GM12872 (cell line): Measurements from ENCODE around the gene CAT.

Experiments used
- CTCF ChIP-seq: IDR thresholded peaks from 3 replicates; pipeline ENCODE4 v1.5.1; 2011; ENCODE audit warnings: low read depth, mild to moderate bottlenecking, low read length, moderate library complexity; ENCODE audit not compliant: insufficient read depth

Gene CAT

DNA sequence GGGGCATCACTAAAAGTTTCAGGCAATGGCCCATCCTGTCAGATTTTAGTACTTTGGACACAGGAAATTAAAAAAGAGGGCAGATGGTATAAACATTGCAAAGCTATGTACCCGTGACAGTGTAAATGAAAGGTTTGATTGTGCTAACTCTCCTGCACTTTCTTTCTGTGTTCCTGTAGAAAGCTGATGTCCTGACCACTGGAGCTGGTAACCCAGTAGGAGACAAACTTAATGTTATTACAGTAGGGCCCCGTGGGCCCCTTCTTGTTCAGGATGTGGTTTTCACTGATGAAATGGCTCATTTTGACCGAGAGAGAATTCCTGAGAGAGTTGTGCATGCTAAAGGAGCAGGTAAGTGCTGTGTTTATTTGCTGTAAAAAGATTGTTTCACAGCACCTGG is 10.3 kb downstream of the CAT start:
- TF ChIP-seq CTCF, result no peak

GRCh38 chr11:34451053-34451452 is 12.3 kb downstream of the CAT start:
- TF ChIP-seq CTCF, result no peak

DNA sequence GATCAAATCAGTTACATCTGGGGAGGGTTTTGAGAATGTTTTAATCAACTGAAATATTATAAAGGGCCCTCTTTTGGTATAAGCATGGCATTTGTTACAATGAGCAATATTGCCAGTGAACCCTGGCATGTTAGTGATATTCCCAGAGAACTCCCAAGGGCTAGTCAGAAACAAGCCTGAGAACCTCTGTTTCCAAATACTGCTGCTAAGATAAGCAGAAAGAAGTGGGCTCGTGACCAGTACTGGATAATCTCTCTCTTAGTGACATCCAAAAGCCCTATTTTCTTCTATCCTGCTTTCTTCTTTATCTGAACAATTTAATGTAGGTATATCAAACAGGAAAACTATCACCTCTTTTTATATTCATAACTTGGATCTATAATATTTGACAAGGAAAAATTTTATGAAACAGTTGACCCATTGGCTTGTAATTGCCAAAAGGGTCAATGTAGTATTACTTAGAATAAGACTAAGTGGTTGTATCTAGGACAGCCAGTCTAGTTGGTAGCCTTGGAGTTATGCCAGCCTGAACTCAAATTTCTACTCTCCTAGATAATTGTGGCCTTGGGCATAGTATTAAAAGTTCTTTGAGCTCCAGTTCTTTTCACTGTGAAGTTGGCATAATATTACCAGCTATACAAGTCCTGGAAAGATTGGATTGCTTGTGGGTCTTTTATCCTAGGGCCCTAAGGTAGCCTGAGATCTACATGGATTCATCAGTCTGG is 15.7 kb downstream of the CAT start:
- TF ChIP-seq CTCF, result no peak

DNA sequence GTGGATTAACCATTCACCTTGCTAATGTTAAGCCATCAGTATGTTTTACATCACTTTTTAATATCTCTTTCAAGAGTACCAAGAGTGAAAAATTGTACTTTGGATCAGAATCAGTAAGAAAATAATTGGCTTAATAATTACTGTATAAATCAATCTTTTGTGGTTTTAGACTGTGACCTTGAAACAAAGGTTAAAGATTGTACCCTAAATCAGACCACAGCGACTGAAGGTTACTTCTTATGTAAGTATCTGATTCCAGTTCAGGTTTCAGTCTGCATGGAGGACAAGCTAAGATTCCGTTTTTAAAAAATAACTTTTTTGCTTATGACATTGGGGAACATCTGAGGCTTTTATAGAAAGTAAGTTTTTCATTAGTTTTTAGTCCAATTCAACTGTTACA is 18.9 kb downstream of the CAT start:
- no peak for TF ChIP-seq CTCF

DNA sequence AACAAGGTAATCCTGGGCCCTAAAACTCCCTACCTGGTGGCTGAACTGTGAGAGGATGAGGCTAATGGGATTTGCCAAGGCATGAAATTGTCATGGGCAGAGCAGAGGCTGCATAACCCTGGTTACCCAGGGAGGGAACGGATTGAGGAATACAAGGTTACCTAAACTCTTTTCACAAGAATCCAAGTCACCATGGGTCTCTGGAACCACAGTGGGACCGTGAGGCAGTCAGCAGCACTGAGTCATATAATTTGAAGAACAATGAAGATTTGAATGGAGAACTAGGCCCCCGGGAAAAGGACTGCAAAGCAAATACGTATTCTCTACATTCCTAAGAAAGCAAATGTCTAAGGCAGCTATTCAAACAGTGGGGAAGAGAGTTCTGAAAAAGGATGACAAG is 19.8 kb downstream of the CAT start:
- TF ChIP-seq CTCF, result no peak

- TF ChIP-seq CTCF, result no peak
Measured at GRCh38 chr11:34459507-34460162, 20.9 kb downstream of the CAT start.

DNA sequence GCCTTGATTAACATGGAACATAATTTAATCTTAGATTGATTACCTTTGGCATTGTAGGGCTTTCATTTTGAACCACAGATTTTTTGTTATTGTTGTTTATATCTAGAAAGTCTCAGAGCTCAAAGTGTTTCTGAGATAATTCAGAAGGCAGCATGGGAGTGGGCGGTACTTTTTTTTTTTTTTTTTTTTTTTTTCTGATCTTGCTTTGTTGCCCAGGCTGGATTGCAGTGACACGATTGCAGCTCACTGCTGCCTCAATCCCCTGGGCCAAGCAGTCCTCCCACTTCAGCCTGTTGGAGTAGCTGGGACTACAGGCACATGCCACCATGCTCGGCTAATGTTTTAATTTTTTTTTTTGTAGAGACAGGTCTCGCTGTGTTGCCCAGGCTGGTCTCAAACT is 21.5 kb downstream of the CAT start:
- TF ChIP-seq CTCF, result no peak
